Adrenal gland (tissue), 5 donors: ENCODE data around the gene HACE1.

ENCODE experiments used
- POLR2A ChIP-seq, 2 donors: fragments of 450-650 bp; IDR thresholded peaks; one replicate each; pipeline ENCODE4 v1.6.1; 2017; ENCODE audit warnings: antibody characterized with exemption in 2 of 2, mild to moderate bottlenecking in 2 of 2, moderate library complexity in 1 of 2
- TF ChIP-seq, protein P1 (sequence below), 6 experiments: fragments of 450-650 bp in 4 of 6; fragments of 200-600 bp in 2 of 6; sonication (generic) in 1 of 6; IDR thresholded peaks; 1 replicate in 5 of 6; 2 replicates in 1 of 6; pipeline versions ENCODE4 v1.5.1 to v1.8.0; 2016 to 2021; ENCODE audit warnings: antibody characterized with exemption in 6 of 6, mild to moderate bottlenecking in 2 of 6, moderate library complexity in 1 of 6
- donor health status: DM: no; HTN: no; CAD: no.

DNA sequence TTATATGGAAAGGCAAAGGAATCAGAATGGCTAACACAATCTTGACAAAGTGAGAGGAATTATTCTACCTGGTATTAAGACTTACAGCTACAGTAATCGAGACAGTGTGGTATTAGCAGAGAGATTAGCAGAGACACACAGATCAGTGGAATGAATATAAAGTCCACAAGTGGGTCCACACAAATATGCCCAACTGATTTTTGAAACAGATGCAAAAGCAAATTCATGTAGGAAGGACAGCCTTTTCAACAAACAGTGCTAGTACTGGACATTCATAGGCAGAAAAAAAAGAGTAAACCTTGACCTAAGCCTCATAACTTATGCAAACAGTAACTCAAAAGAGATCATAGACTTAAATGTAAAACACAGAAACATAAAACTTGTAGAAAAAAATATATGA is 22.6 kb downstream of the HACE1 start:
- TF ChIP-seq, protein P1, sequence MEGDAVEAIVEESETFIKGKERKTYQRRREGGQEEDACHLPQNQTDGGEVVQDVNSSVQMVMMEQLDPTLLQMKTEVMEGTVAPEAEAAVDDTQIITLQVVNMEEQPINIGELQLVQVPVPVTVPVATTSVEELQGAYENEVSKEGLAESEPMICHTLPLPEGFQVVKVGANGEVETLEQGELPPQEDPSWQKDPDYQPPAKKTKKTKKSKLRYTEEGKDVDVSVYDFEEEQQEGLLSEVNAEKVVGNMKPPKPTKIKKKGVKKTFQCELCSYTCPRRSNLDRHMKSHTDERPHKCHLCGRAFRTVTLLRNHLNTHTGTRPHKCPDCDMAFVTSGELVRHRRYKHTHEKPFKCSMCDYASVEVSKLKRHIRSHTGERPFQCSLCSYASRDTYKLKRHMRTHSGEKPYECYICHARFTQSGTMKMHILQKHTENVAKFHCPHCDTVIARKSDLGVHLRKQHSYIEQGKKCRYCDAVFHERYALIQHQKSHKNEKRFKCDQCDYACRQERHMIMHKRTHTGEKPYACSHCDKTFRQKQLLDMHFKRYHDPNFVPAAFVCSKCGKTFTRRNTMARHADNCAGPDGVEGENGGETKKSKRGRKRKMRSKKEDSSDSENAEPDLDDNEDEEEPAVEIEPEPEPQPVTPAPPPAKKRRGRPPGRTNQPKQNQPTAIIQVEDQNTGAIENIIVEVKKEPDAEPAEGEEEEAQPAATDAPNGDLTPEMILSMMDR (IDR thresholded peaks at IDR 0.05) = no peak
- no peak for TF ChIP-seq POLR2A (IDR thresholded peaks at IDR 0.05)
